ENCODE results near the gene LRFN4. TPM values are rescaled to one million over a fixed set of nuclear protein-coding genes. Genes with fewer than 3 reads are reported as not detected.

LRFN4 gene
- total RNA-seq, 4 donors from 2014 or later: 8.7 to 21.9 (median 13.1) TPM

GRCh38 chr11:66843776-66844495, 12.9 kb upstream of the LRFN4 start:
- TF ChIP-seq EP300 (IDR thresholded peaks at IDR 0.05) (no peak), POLR2AphosphoS5 (IDR thresholded peaks at IDR 0.05) (no peak), CTCF (IDR thresholded peaks at IDR 0.05) (no peak), POLR2A (IDR thresholded peaks at IDR 0.05; ENCODE audit: low read depth) (no peak)
- H3K9me3 ChIP-seq: peaks cover 0 to 3% (median 0%) of the 10 kb centered on the region in 4 donors
- intact Hi-C loops (cut with DNase I): loop anchor here (10.0 kb wide), 2 partner anchors 111 to 279 kb away; partner anchors contain the start of genes CTSF and PC
- no peaks in the 10 kb centered on the region for H3K27me3 ChIP-seq
- peaks cover 11 to 55% (median 44%) of the 10 kb centered on the region in 4 donors for H3K36me3 ChIP-seq
- H3K4me1 ChIP-seq: peaks cover 25 to 43% (median 40%) of the 10 kb centered on the region in 4 donors
- H3K27ac ChIP-seq (replicated peaks in 1 of 4): peak overlapping the region; percentile 95 to 100 (median 99)
- peak overlapping the region; percentile 97 to 100 (median 98) for H3K4me3 ChIP-seq
- 32% methylated on average over 8 of the region's 16 CpGs for WGBS
- no peak for DNase-seq (ENCODE audit: extremely low spot score)

GRCh38 chr11:66844496-66845142, 12.2 kb upstream of the LRFN4 start:
- TF ChIP-seq POLR2A (IDR thresholded peaks at IDR 0.05; ENCODE audit: low read depth): no peak
- TF ChIP-seq CTCF (IDR thresholded peaks at IDR 0.05): no peak
- TF ChIP-seq POLR2AphosphoS5 (IDR thresholded peaks at IDR 0.05): no peak
- TF ChIP-seq EP300 (IDR thresholded peaks at IDR 0.05): no peak
- H3K27ac ChIP-seq (replicated peaks in 1 of 4): peak overlapping the region in 2 of 4 donors; percentile 98 to 100
- no peak for DNase-seq (ENCODE audit: extremely low spot score)
- H3K4me3 ChIP-seq: peak overlapping the region in 3 of 4 donors; percentile 98 to 100 (median 99)
- H3K9me3 ChIP-seq: peaks cover 0 to 3% (median 0%) of the 10 kb centered on the region in 4 donors
- H3K36me3 ChIP-seq: peaks cover 11 to 55% (median 45%) of the 10 kb centered on the region in 4 donors
- intact Hi-C loops (cut with DNase I): loop anchor here (10.0 kb wide), 2 partner anchors 110 to 280 kb away; partner anchors contain the start of genes CTSF and PC
- WGBS: 88% methylated on average over 11 of the region's 12 CpGs
- H3K4me1 ChIP-seq: peaks cover 25 to 43% (median 40%) of the 10 kb centered on the region in 4 donors
- H3K27me3 ChIP-seq: no peaks in the 10 kb centered on the region

GRCh38 chr11:66845143-66845875, 11.6 kb upstream of the LRFN4 start:
- no peak for DNase-seq (ENCODE audit: extremely low spot score)
- WGBS: 86% methylated on average over 15 of the region's 15 CpGs
- peaks cover 0 to 3% (median 0%) of the 10 kb centered on the region in 4 donors for H3K9me3 ChIP-seq
- TF ChIP-seq EP300 (IDR thresholded peaks at IDR 0.05): no peak
- TF ChIP-seq POLR2AphosphoS5 (IDR thresholded peaks at IDR 0.05): no peak
- no peak for TF ChIP-seq CTCF (IDR thresholded peaks at IDR 0.05)
- TF ChIP-seq POLR2A (IDR thresholded peaks at IDR 0.05; ENCODE audit: low read depth): no peak
- no peaks in the 10 kb centered on the region for H3K27me3 ChIP-seq
- no peak overlapping the region for H3K27ac ChIP-seq (replicated peaks in 1 of 4)
- peaks cover 25 to 39% (median 39%) of the 10 kb centered on the region in 4 donors for H3K4me1 ChIP-seq
- no peak overlapping the region for H3K4me3 ChIP-seq
- intact Hi-C loops (cut with DNase I): loop anchor here (10.0 kb wide), 2 partner anchors 109 to 281 kb away; partner anchors contain the start of genes CTSF and PC
- peaks cover 11 to 56% (median 45%) of the 10 kb centered on the region in 4 donors for H3K36me3 ChIP-seq

GRCh38 chr11:66845876-66846212, 11.0 kb upstream of the LRFN4 start:
- intact Hi-C loops (cut with DNase I): loop anchor here (10.0 kb wide), 2 partner anchors 109 to 281 kb away; partner anchors contain the start of genes CTSF and PC
- DNase-seq (ENCODE audit: extremely low spot score): no peak
- Histone ChIP-seq H3K9me3 (peaks cover 0 to 3% (median 0%) of the 10 kb centered on the region in 4 donors), H3K36me3 (peaks cover 11 to 59% (median 45%) of the 10 kb centered on the region in 4 donors), H3K4me1 (peaks cover 25 to 39% (median 33%) of the 10 kb centered on the region in 4 donors), H3K4me3 (no peak overlapping the region), H3K27ac (replicated peaks in 1 of 4) (no peak overlapping the region), H3K27me3 (no peaks in the 10 kb centered on the region)
- no peak for TF ChIP-seq POLR2AphosphoS5 (IDR thresholded peaks at IDR 0.05)
- no peak for TF ChIP-seq POLR2A (IDR thresholded peaks at IDR 0.05; ENCODE audit: low read depth)
- TF ChIP-seq EP300 (IDR thresholded peaks at IDR 0.05): no peak
- TF ChIP-seq CTCF (IDR thresholded peaks at IDR 0.05): no peak
- 74% methylated on average over 6 of the region's 9 CpGs for WGBS
